H1 (cell line): Measurements from ENCODE around the gene TFF2. TPM values are rescaled to one million over a fixed set of nuclear protein-coding genes. Genes with fewer than 3 reads are reported as not detected.

Source experiments
- ASH2L ChIP-seq: fragments of 200-600, 300-600 bp; sonication (generic); IDR thresholded peaks from one replicate; pipeline ENCODE4 v1.7.1; 2017; ENCODE audit warnings: low read length
- BCL11A ChIP-seq, 2 experiments: IDR thresholded peaks; one replicate each; pipeline ENCODE4 v1.6.1; 2011; ENCODE audit warnings: low read depth in 2 of 2, low read length in 2 of 2, mild to moderate bottlenecking in 2 of 2
- CHD1 ChIP-seq: IDR thresholded peaks from 2 replicates; pipeline ENCODE4 v1.6.1; 2012; ENCODE audit warnings: low read depth, low read length, improper control_type of control experiment
- CREB1 ChIP-seq: IDR thresholded peaks from 2 replicates; pipeline ENCODE4 v1.6.1; 2012; ENCODE audit warnings: inconsistent platforms
- EGR1 ChIP-seq: IDR thresholded peaks from 2 replicates; pipeline ENCODE4 v1.6.1; 2011; ENCODE audit warnings: low read depth, low read length, borderline replicate concordance
- EP300 ChIP-seq, 2 experiments: IDR thresholded peaks; 1 replicate in 1 of 2; 2 replicates in 1 of 2; pipeline ENCODE4 v1.6.1; 2011 to 2012; ENCODE audit warnings: low read depth in 2 of 2, low read length in 2 of 2, mild to moderate bottlenecking in 2 of 2, borderline replicate concordance in 1 of 2, inconsistent platforms in 1 of 2, moderate library complexity in 1 of 2
- EZH2 ChIP-seq: fragments of 200-600 bp; sonication (generic); IDR thresholded peaks from 2 replicates; pipeline ENCODE4 v1.7.1; 2012; ENCODE audit warnings: low read depth, mild to moderate bottlenecking, moderate library complexity, low read length, inconsistent platforms; ENCODE audit not compliant: severe bottlenecking
- FOSL1 ChIP-seq: IDR thresholded peaks from 2 replicates; pipeline ENCODE4 v1.6.1; 2011; ENCODE audit warnings: mild to moderate bottlenecking, low read depth, low read length, moderate library complexity; ENCODE audit not compliant: insufficient read depth
- HDAC2 ChIP-seq, 2 experiments: fragments of 300-600 bp in 1 of 2; sonication (generic) in 1 of 2; IDR thresholded peaks; 2 replicates each; pipeline ENCODE4 v1.6.1; 2011 to 2012; ENCODE audit warnings: low read depth in 2 of 2, low read length in 2 of 2, mild to moderate bottlenecking in 2 of 2, moderate library complexity in 2 of 2, borderline replicate concordance in 1 of 2, inconsistent platforms in 1 of 2
- HDAC6 ChIP-seq: IDR thresholded peaks from one replicate; pipeline ENCODE4 v1.7.1; 2012; ENCODE audit warnings: low read depth, mild to moderate bottlenecking, inconsistent platforms, low read length, moderate library complexity
- KDM1A ChIP-seq: fragments of 200-600, 300-600 bp; sonication (generic); IDR thresholded peaks from 2 replicates; pipeline ENCODE4 v1.7.1; 2016; ENCODE audit warnings: mild to moderate bottlenecking, low read length, borderline replicate concordance
- MAFK ChIP-seq: IDR thresholded peaks from 2 replicates; pipeline ENCODE4 v1.6.1; 2012; ENCODE audit warnings: low read depth, mild to moderate bottlenecking, improper control_type of control experiment, low read length
- POLR2A ChIP-seq, 2 experiments: IDR thresholded peaks; 1 replicate in 1 of 2; 2 replicates in 1 of 2; pipeline ENCODE4 v1.6.1; 2011; ENCODE audit warnings: low read depth in 2 of 2, low read length in 2 of 2, mild to moderate bottlenecking in 2 of 2; ENCODE audit errors: control extremely low read depth in 1 of 2
- POLR2AphosphoS5 ChIP-seq: IDR thresholded peaks from 2 replicates; pipeline ENCODE4 v1.6.1; 2011; ENCODE audit warnings: low read depth, low read length
- SIN3A ChIP-seq, 2 experiments: IDR thresholded peaks in 1 of 2; conservative IDR thresholded peaks in 1 of 2; 2 replicates each; pipeline ENCODE4 v1.6.1; 2011 to 2012; ENCODE audit warnings: low read length in 2 of 2, improper control_type of control experiment in 1 of 2, low read depth in 1 of 2, mild to moderate bottlenecking in 1 of 2
- TAF1 ChIP-seq: IDR thresholded peaks from 2 replicates; pipeline ENCODE4 v1.6.1; 2011; ENCODE audit warnings: mild to moderate bottlenecking, low read depth, low read length
- TEAD4 ChIP-seq: IDR thresholded peaks from 2 replicates; pipeline ENCODE4 v1.6.1; 2012; ENCODE audit warnings: low read depth, low read length, inconsistent platforms, mixed read lengths
- polyA plus RNA-seq, 7 experiments: library from polyadenylated mRNA; depleted of rRNA in 3 of 7; stranded (reverse) in 5 of 7; unstranded in 2 of 7; fragments of >200 nt in 5 of 7; fragments of 200-250 nt in 2 of 7; gene quantifications; 1 replicate in 5 of 7; 2 replicates in 1 of 7; 4 replicates in 1 of 7; pipeline versions ENCODE4 v1.2.1 to v1.2.3, GENCODE V29; 2011 to 2013; ENCODE audit warnings: missing spikeins in 2 of 7, mixed read lengths in 2 of 7
- total RNA-seq: library from RNA; stranded (reverse); fragmentation: NEBNext Ultra II Directional; extraction: Animal tissue kit (Norgen Biotek cat#: 25700); gene quantifications from 2 replicates; pipeline ENCODE4 v1.2.1, GENCODE V29; 2021
- TF ChIP-seq, protein P1 (sequence below), 3 experiments: IDR thresholded peaks; 1 replicate in 2 of 3; 2 replicates in 1 of 3; pipeline versions ENCODE4 v1.5.1 to v1.6.1; 2011; ENCODE audit warnings: low read length in 3 of 3, mild to moderate bottlenecking in 3 of 3, inconsistent platforms in 2 of 3, low read depth in 1 of 3, moderate library complexity in 1 of 3; ENCODE audit not compliant: insufficient read depth in 1 of 3; ENCODE audit errors: control extremely low read depth in 1 of 3
- TF ChIP-seq, protein P2 (sequence below): IDR thresholded peaks from 2 replicates; pipeline ENCODE4 v1.6.1; 2011; ENCODE audit warnings: low read depth, mild to moderate bottlenecking, low read length; ENCODE audit not compliant: insufficient read depth
- TF ChIP-seq, protein P3 (sequence below): IDR thresholded peaks from 2 replicates; pipeline ENCODE4 v1.6.1; 2012; ENCODE audit warnings: inconsistent platforms

Gene TFF2
- total and polyA plus RNA-seq, 2 of the 8 experiments (the other 6 are each of a cell fraction or from before 2014, with no cell fraction given) = not detected

DNA sequence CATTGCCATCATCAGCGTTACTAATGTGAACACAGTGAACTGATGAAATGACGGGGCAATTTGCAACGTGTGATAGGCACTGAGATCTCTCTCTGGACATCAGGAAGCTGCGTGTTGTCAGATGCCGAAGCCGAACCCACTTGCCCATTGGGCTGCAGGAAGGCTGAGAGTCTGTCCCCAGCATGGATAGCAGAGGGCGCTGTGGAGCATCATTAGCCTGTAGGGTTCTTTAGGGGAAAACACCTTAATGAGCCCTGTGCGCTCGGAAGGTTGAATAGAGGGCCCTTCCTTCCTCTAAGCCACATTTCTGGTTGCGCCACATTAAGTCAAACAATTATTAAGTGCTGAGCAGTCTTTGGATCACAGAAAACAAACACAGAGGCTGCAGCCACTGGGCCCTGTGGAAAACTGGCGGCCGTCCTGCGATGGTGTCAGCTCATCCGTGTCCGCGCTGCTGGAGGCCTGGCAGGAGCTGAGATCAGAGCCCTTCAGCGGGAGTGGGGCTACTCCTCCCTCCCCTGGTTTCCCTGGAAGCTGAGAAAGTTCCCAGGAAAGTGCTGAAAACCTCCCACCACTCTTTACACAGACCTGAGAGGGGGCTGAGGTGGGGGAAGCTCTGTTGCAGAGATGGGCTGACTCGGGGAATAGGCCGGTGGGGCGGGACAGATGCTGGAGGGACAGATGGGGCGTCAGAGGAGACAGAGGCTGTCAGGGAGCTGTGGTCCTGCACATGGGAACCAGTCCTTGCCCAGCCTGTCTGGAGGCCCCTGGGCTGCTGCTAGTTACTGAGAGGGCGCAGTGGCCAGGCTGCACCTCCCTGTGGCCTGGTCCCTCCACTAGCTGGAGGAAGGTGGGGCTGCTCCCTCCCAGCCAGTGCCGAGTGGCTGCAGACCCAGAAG, 12.7 kb downstream of the TFF2 start (continued):
- TF ChIP-seq, protein P1, sequence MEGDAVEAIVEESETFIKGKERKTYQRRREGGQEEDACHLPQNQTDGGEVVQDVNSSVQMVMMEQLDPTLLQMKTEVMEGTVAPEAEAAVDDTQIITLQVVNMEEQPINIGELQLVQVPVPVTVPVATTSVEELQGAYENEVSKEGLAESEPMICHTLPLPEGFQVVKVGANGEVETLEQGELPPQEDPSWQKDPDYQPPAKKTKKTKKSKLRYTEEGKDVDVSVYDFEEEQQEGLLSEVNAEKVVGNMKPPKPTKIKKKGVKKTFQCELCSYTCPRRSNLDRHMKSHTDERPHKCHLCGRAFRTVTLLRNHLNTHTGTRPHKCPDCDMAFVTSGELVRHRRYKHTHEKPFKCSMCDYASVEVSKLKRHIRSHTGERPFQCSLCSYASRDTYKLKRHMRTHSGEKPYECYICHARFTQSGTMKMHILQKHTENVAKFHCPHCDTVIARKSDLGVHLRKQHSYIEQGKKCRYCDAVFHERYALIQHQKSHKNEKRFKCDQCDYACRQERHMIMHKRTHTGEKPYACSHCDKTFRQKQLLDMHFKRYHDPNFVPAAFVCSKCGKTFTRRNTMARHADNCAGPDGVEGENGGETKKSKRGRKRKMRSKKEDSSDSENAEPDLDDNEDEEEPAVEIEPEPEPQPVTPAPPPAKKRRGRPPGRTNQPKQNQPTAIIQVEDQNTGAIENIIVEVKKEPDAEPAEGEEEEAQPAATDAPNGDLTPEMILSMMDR (IDR thresholded peaks at IDR 0.05; ENCODE audit: control extremely low read depth in 1 of 3, insufficient read depth in 1 of 3, low read depth in 1 of 3, low read length in 3 of 3) = peak; percentile 86 to 94 (median 89)
- TF ChIP-seq BCL11A (IDR thresholded peaks at IDR 0.05; ENCODE audit: low read depth in 2 of 2, low read length in 2 of 2) (no peak), TAF1 (0 out of 2 replicates have a peak, but pooled peaks have one; percentile 35), SIN3A (conservative IDR thresholded peaks at IDR 0.05 in 1 of 2, IDR thresholded peaks at IDR 0.05 in 1 of 2; ENCODE audit: low read depth in 1 of 2, low read length in 2 of 2) (no peak), EP300 (IDR thresholded peaks at IDR 0.05; ENCODE audit: borderline replicate concordance in 1 of 2, low read depth in 2 of 2, low read length in 2 of 2) (no peak), POLR2AphosphoS5 (no peak), HDAC2 (IDR thresholded peaks at IDR 0.05; ENCODE audit: borderline replicate concordance in 1 of 2, low read depth in 2 of 2, low read length in 2 of 2) (no peak), POLR2A (IDR thresholded peaks at IDR 0.05; ENCODE audit: control extremely low read depth in 1 of 2, low read depth in 2 of 2, low read length in 2 of 2) (no peak), CREB1 (0 out of 2 replicates have a peak, but pooled peaks have one; percentile 23), TEAD4 (no peak), CHD1 (no peak), MAFK (no peak), HDAC6 (no peak), ASH2L (no peak), EGR1 (no peak), KDM1A (no peak), FOSL1 (no peak), EZH2 (no peak)
- TF ChIP-seq, protein P2, sequence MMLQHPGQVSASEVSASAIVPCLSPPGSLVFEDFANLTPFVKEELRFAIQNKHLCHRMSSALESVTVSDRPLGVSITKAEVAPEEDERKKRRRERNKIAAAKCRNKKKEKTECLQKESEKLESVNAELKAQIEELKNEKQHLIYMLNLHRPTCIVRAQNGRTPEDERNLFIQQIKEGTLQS = no peak
- TF ChIP-seq, protein P3, sequence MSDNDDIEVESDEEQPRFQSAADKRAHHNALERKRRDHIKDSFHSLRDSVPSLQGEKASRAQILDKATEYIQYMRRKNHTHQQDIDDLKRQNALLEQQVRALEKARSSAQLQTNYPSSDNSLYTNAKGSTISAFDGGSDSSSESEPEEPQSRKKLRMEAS = peak; percentile 51; the same call in 1 of the 2 replicates
